C4-2B (cell line): ENCODE results near the gene LRRC4C.

Source experiments
- ZFX ChIP-seq: fragments of 450-650 bp; IDR thresholded peaks from 2 replicates; pipeline ENCODE4 v1.6.1; 2017
- TF ChIP-seq, protein P1 (sequence below): fragments of 450-650 bp; conservative IDR thresholded peaks from 2 replicates; pipeline ENCODE4 v1.5.1; 2017; ENCODE audit warnings: mild to moderate bottlenecking

DNA sequence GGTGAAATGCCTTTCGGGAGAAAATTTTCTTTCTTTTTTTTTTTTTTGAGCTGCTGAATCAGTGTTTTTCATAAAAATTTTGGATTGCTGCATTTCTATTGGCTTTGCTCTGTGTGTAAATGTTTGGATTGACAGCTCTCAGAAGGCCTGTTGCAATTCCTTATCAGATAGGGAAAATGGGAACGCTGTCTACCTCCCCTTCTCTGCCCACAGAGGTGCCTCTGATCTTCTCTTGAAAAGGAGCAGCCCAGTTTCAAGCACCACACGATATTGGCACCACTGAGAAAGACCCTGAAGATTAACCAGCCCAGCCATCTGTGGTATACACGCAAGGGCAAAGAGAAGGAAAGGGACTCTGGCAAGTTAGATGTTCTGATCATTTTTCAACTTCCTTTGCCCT is 1272.2 kb downstream of the LRRC4C start:
- TF ChIP-seq, protein P1, sequence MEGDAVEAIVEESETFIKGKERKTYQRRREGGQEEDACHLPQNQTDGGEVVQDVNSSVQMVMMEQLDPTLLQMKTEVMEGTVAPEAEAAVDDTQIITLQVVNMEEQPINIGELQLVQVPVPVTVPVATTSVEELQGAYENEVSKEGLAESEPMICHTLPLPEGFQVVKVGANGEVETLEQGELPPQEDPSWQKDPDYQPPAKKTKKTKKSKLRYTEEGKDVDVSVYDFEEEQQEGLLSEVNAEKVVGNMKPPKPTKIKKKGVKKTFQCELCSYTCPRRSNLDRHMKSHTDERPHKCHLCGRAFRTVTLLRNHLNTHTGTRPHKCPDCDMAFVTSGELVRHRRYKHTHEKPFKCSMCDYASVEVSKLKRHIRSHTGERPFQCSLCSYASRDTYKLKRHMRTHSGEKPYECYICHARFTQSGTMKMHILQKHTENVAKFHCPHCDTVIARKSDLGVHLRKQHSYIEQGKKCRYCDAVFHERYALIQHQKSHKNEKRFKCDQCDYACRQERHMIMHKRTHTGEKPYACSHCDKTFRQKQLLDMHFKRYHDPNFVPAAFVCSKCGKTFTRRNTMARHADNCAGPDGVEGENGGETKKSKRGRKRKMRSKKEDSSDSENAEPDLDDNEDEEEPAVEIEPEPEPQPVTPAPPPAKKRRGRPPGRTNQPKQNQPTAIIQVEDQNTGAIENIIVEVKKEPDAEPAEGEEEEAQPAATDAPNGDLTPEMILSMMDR, result no peak
- TF ChIP-seq ZFX, result no peak
